ENCODE measurements around the gene SLC24A2. TPM values are rescaled to one million over a fixed set of nuclear protein-coding genes. Genes with fewer than 3 reads are reported as not detected.

Gene SLC24A2
- total RNA-seq, 4 donors from 2014 or later, result not detected

- H3K36me3 ChIP-seq, result no peaks in the 10 kb centered on the region
- TF ChIP-seq, protein P1, sequence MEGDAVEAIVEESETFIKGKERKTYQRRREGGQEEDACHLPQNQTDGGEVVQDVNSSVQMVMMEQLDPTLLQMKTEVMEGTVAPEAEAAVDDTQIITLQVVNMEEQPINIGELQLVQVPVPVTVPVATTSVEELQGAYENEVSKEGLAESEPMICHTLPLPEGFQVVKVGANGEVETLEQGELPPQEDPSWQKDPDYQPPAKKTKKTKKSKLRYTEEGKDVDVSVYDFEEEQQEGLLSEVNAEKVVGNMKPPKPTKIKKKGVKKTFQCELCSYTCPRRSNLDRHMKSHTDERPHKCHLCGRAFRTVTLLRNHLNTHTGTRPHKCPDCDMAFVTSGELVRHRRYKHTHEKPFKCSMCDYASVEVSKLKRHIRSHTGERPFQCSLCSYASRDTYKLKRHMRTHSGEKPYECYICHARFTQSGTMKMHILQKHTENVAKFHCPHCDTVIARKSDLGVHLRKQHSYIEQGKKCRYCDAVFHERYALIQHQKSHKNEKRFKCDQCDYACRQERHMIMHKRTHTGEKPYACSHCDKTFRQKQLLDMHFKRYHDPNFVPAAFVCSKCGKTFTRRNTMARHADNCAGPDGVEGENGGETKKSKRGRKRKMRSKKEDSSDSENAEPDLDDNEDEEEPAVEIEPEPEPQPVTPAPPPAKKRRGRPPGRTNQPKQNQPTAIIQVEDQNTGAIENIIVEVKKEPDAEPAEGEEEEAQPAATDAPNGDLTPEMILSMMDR (IDR thresholded peaks at IDR 0.05), result no peak
- TF ChIP-seq EP300 (IDR thresholded peaks at IDR 0.05), result no peak
- no peak for TF ChIP-seq POLR2A (IDR thresholded peaks at IDR 0.05)
- H3K4me3 ChIP-seq, result no peak overlapping the region
- no peak for DNase-seq (ENCODE audit: low spot score in 2 of 2)
- H3K27me3 ChIP-seq, result no peaks in the 10 kb centered on the region
- H3K4me1 ChIP-seq, result no peaks in the 10 kb centered on the region
- WGBS, 2 donors, result 36 to 37% methylated on average over 3 of the region's 3 CpGs
- H3K27ac ChIP-seq, result no peak overlapping the region
- no peaks in the 10 kb centered on the region for H3K9me3 ChIP-seq
Observed at GRCh38 chr9:19799784-19800183, 10.9 kb upstream of the SLC24A2 start.

GRCh38 chr9:19788152-19788551 lies 685 bp downstream of the SLC24A2 start:
- TF ChIP-seq EP300 (IDR thresholded peaks at IDR 0.05), result no peak
- TF ChIP-seq, protein P1 (IDR thresholded peaks at IDR 0.05), result no peak
- no peak for TF ChIP-seq POLR2A (IDR thresholded peaks at IDR 0.05)
- Histone ChIP-seq H3K4me3 (no peak overlapping the region), H3K9me3 (no peaks in the 10 kb centered on the region), H3K36me3 (no peaks in the 10 kb centered on the region), H3K27me3 (peaks cover 0 to 17% of the 10 kb centered on the region in 2 donors), H3K4me1 (peaks cover 0 to 14% (median 0%) of the 10 kb centered on the region in 4 donors), H3K27ac (no peak overlapping the region)
- no peak for DNase-seq (ENCODE audit: low spot score in 2 of 2)
- WGBS, 2 donors, result 1 to 5% methylated on average over 19 to 24 of the region's 24 CpGs

DNA sequence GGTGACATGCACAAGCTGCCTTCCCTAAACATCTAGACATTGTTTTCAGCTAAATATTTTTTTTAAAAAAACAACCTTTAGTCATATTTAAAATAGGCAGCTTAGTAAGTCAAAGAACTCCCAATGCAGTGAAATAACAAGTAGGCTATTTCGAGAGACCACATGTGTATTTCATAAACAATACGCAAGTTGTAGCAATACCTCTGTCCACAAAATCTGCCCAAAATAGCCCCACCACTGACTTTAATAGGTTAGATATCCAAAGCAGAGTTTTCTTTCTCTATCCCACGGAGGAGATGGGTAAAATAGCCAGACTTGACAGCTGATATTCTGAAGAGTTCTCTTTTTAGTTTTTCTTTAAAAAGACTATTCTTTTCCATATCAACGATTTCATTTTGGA lies 1.2 kb downstream of the SLC24A2 start:
- H3K4me1 ChIP-seq, result peaks cover 0 to 14% (median 0%) of the 10 kb centered on the region in 4 donors
- TF ChIP-seq POLR2A (IDR thresholded peaks at IDR 0.05) (no peak), EP300 (IDR thresholded peaks at IDR 0.05) (no peak)
- TF ChIP-seq, protein P1 (IDR thresholded peaks at IDR 0.05), result no peak
- peaks cover 0 to 17% of the 10 kb centered on the region in 2 donors for H3K27me3 ChIP-seq
- H3K4me3 ChIP-seq, result no peak overlapping the region
- no peak for DNase-seq (ENCODE audit: low spot score in 2 of 2)
- H3K27ac ChIP-seq, result no peak overlapping the region
- H3K36me3 ChIP-seq, result no peaks in the 10 kb centered on the region
- no peaks in the 10 kb centered on the region for H3K9me3 ChIP-seq
- WGBS, 2 donors, result 22 to 24% methylated on average over 4 of the region's 4 CpGs

DNA sequence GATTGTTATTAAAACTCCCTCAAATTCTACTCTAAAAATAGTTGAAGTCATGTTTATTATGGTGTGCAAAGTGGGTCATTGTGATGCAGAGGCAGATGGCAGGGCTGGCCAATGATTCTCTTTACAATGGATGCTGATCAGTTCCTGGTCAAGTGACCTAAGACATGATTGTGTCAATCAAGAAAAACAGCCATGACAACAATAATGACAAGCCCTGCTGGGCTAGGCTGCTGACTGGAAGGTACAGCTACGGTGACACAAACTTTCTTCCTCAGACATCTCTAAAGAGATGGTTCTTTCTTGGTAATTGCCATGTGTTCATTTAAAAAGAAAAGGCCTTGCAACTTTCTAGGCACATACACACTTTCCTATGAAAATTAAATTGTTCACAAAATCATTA lies 3.6 kb downstream of the SLC24A2 start:
- H3K27ac ChIP-seq, result no peak overlapping the region
- peaks cover 0 to 14% (median 0%) of the 10 kb centered on the region in 4 donors for H3K4me1 ChIP-seq
- H3K27me3 ChIP-seq, result peaks cover 0 to 17% of the 10 kb centered on the region in 2 donors
- 41 to 58% methylated on average over 1 of the region's 1 CpG for WGBS, 2 donors
- no peaks in the 10 kb centered on the region for H3K9me3 ChIP-seq
- H3K4me3 ChIP-seq, result no peak overlapping the region
- TF ChIP-seq EP300 (IDR thresholded peaks at IDR 0.05) (no peak), POLR2A (IDR thresholded peaks at IDR 0.05) (no peak)
- TF ChIP-seq, protein P1 (IDR thresholded peaks at IDR 0.05), result no peak
- DNase-seq (ENCODE audit: low spot score in 2 of 2), result no peak
- H3K36me3 ChIP-seq, result no peaks in the 10 kb centered on the region

DNA sequence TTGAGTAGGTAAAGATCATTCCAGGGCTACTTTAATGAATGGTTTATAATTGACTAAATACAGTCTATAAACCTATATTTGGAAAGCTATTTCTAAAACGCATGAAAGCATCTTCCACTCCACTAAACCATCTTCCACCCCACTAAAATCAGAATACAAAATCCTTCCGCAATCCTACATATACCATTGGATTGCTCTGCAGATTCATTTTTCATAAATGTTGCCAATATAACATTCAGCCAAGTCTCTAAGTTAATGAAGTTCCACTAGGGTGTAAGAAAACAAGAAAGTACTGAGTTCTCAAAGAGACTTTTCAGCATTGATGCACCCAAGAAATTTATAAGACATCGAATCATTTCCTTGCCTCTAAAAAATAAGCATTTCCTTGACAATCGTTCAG lies 4.7 kb downstream of the SLC24A2 start:
- Histone ChIP-seq H3K36me3 (no peaks in the 10 kb centered on the region), H3K4me1 (peaks cover 0 to 13% (median 0%) of the 10 kb centered on the region in 4 donors), H3K4me3 (no peak overlapping the region), H3K27me3 (peaks cover 0 to 11% of the 10 kb centered on the region in 2 donors), H3K27ac (no peak overlapping the region), H3K9me3 (no peaks in the 10 kb centered on the region)
- no peak for TF ChIP-seq EP300 (IDR thresholded peaks at IDR 0.05)
- no peak for TF ChIP-seq POLR2A (IDR thresholded peaks at IDR 0.05)
- TF ChIP-seq, protein P1 (IDR thresholded peaks at IDR 0.05), result no peak
- WGBS, 2 donors, result 89 to 90% methylated on average over 4 of the region's 4 CpGs
- no peak for DNase-seq (ENCODE audit: low spot score in 2 of 2)

All from tibial nerve (tissue), 4 donors.